ENCODE results near the gene AVEN. TPM values are rescaled to one million over a fixed set of nuclear protein-coding genes. Genes with fewer than 3 reads are reported as not detected.

The AVEN gene
- polyA plus RNA-seq, 1 donor (not counting 4 experiments of a cell fraction or from before 2014, with no cell fraction given): 16.6 TPM

DNA sequence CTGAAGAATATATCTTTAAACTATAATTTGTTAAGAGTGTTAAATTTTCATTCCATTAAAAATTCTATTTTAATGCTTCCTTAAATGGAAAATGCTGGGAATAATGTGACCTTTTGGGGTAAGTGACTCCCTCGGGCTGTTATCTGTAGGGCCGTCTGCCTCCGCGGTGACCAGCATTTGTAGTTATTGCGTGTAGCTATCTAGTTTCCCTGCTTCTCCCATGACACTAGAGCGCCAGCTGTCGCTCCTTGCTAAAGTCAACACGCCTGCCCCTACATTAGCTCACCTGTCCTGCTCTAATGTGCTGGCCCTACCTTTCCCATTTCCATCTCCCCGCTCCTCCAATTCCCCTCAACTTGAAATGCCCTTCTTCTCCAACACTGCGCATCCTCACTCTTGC lies 83.1 kb downstream of the AVEN start:
- Histone ChIP-seq H3K9me3 (ENCODE audit: control insufficient read depth, low read depth, low read length) (no peaks in the 10 kb centered on the region), H3K9me1 (ENCODE audit: control insufficient read depth, extremely low read depth, insufficient read depth, low read length) (no peaks in the 10 kb centered on the region), H3K9ac (ENCODE audit: control insufficient read depth, extremely low read depth, insufficient read depth, low read length) (no peak overlapping the region), H3K4me3 (ENCODE audit: control insufficient read depth in 2 of 3, extremely low read depth in 1 of 3, insufficient read depth in 2 of 3, low read depth in 1 of 3, low read length in 3 of 3) (no peak overlapping the region), H2AFZ (ENCODE audit: control insufficient read depth, low read length) (no peak overlapping the region), H3K36me3 (ENCODE audit: control insufficient read depth in 2 of 2, extremely low read depth in 1 of 2, insufficient read depth in 2 of 2, low read length in 2 of 2) (no peaks in the 10 kb centered on the region), H4K20me1 (ENCODE audit: control insufficient read depth, extremely low read depth, insufficient read depth, low read length) (no peaks in the 10 kb centered on the region), H3K27me3 (ENCODE audit: control insufficient read depth, extremely low read depth, insufficient read depth, low read length) (no peaks in the 10 kb centered on the region), H3K4me2 (ENCODE audit: control insufficient read depth, extremely low read depth, insufficient read depth, low read depth, low read length) (no peak overlapping the region), H3K4me1 (ENCODE audit: control insufficient read depth, extremely low read depth, insufficient read depth, low read length) (no peaks in the 10 kb centered on the region), H3K79me2 (ENCODE audit: control insufficient read depth, insufficient read depth, low read length) (no peaks in the 10 kb centered on the region), H3K27ac (ENCODE audit: control insufficient read depth, insufficient read depth, low read length) (no peak overlapping the region)
- FAIRE-seq (no peak), DNase-seq (ENCODE audit: low read depth, low spot score) (no peak)
- TF ChIP-seq CTCF (optimal IDR thresholded peaks at IDR 0.05 in 1 of 3, IDR thresholded peaks at IDR 0.05 in 1 of 3, conservative IDR thresholded peaks at IDR 0.05 in 1 of 3; ENCODE audit: extremely low read depth in 1 of 3, insufficient read depth in 2 of 3, low read length in 3 of 3) (no peak), EZH2 (IDR thresholded peaks at IDR 0.05; ENCODE audit: low read length) (no peak)
- dilution Hi-C loops (cut with MboI; ENCODE audit: extremely low pct_ligation_motif_present, low sequenced_read_pairs): loop anchor here (25.0 kb wide), 1 partner anchor 219 kb away; no protein-coding TSS in a partner anchor

DNA sequence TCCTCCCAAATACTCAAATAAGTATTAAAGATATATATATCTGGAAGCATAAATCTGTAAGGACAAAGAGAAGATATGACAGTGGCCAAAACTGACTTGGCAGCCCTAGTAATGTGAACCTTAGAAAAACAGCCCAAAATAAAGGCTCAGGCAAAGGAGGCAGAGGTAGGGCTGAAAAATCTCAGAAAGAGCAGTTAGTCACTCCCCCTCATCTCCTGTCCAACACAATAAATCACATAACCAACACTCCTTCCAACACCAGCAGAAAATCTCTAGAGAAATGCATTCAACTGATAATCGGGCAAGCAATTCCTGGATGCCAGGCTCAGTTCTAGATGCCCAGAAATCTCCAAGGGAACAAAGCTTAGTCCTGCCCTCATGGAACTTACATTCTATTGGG lies 92.9 kb downstream of the AVEN start:
- dilution Hi-C loops (cut with MboI; ENCODE audit: extremely low pct_ligation_motif_present, low sequenced_read_pairs): no loop called here
- no peak overlapping the region for H3K27ac ChIP-seq (ENCODE audit: control insufficient read depth, insufficient read depth, low read length)
- no peak for TF ChIP-seq CTCF (optimal IDR thresholded peaks at IDR 0.05 in 1 of 3, IDR thresholded peaks at IDR 0.05 in 1 of 3, conservative IDR thresholded peaks at IDR 0.05 in 1 of 3; ENCODE audit: extremely low read depth in 1 of 3, insufficient read depth in 2 of 3, low read length in 3 of 3)
- TF ChIP-seq EZH2 (IDR thresholded peaks at IDR 0.05; ENCODE audit: low read length): no peak
- H3K27me3 ChIP-seq (ENCODE audit: control insufficient read depth, extremely low read depth, insufficient read depth, low read length): no peaks in the 10 kb centered on the region
- no peaks in the 10 kb centered on the region for H3K36me3 ChIP-seq (ENCODE audit: control insufficient read depth in 2 of 2, extremely low read depth in 1 of 2, insufficient read depth in 2 of 2, low read length in 2 of 2)
- no peak overlapping the region for H3K4me3 ChIP-seq (ENCODE audit: control insufficient read depth in 2 of 3, extremely low read depth in 1 of 3, insufficient read depth in 2 of 3, low read depth in 1 of 3, low read length in 3 of 3)
- no peaks in the 10 kb centered on the region for H3K9me1 ChIP-seq (ENCODE audit: control insufficient read depth, extremely low read depth, insufficient read depth, low read length)
- H3K4me2 ChIP-seq (ENCODE audit: control insufficient read depth, extremely low read depth, insufficient read depth, low read depth, low read length): no peak overlapping the region
- H4K20me1 ChIP-seq (ENCODE audit: control insufficient read depth, extremely low read depth, insufficient read depth, low read length): no peaks in the 10 kb centered on the region
- H3K9ac ChIP-seq (ENCODE audit: control insufficient read depth, extremely low read depth, insufficient read depth, low read length): no peak overlapping the region
- DNase-seq (ENCODE audit: low read depth, low spot score) (no peak), FAIRE-seq (no peak)
- H3K79me2 ChIP-seq (ENCODE audit: control insufficient read depth, insufficient read depth, low read length): no peaks in the 10 kb centered on the region
- no peaks in the 10 kb centered on the region for H3K9me3 ChIP-seq (ENCODE audit: control insufficient read depth, low read depth, low read length)
- H2AFZ ChIP-seq (ENCODE audit: control insufficient read depth, low read length): no peak overlapping the region
- no peaks in the 10 kb centered on the region for H3K4me1 ChIP-seq (ENCODE audit: control insufficient read depth, extremely low read depth, insufficient read depth, low read length)
